H1 (cell line): Measurements from ENCODE around the gene SLC25A34. TPM values are rescaled to one million over a fixed set of nuclear protein-coding genes. Genes with fewer than 3 reads are reported as not detected.

Experiments used
- CTCF ChIA-PET: fragments of 300-600 bp; sonication (Branson Sonifier 250); formaldehyde crosslinking; loops from one replicate; lab custom pipeline; 2021; ENCODE audit not compliant: partially characterized antibody; lab: Charles Lee
- POLR2A ChIA-PET: fragments of 300-600 bp; sonication (Branson Sonifier 250); formaldehyde crosslinking; loops from one replicate; lab custom pipeline; 2021; ENCODE audit warnings: inconsistent platforms; ENCODE audit not compliant: partially characterized antibody; lab: Charles Lee
- DNase-seq, 2 experiments: peaks; one replicate each; pipeline versions ENCODE4 v3.0.0 to v3.0.0-alpha.2; 2010 to 2022; ENCODE audit warnings: low spot score in 2 of 2, low read depth in 1 of 2, mixed read lengths in 1 of 2
- FAIRE-seq: peaks from 2 replicates; lab custom pipeline; 2011; peaks lifted over from hg19 to GRCh38; lab: Jason Lieb, UNC
- H2AFZ ChIP-seq: 2 replicates; pipeline ENCODE4 v1.8.1; 2012; ENCODE audit warnings: low read length, inconsistent platforms
- H2AK5ac ChIP-seq: 2 replicates; pipeline ENCODE4 v1.6.1; 2013; ENCODE audit warnings: low read depth, low read length
- H2BK120ac ChIP-seq: replicated peaks from 2 replicates; pipeline ENCODE3; 2013; ENCODE audit warnings: low read depth, low read length, inconsistent platforms
- H2BK12ac ChIP-seq: 2 replicates; pipeline ENCODE4 v1.6.1; 2013; ENCODE audit warnings: low read depth, low read length
- H2BK15ac ChIP-seq: 2 replicates; pipeline ENCODE4 v1.6.1; 2013; ENCODE audit warnings: low read length
- H2BK20ac ChIP-seq: 2 replicates; pipeline ENCODE4 v1.6.1; 2013; ENCODE audit warnings: low read length
- H2BK5ac ChIP-seq: 2 replicates; pipeline ENCODE4 v1.6.1; 2013; ENCODE audit warnings: low read depth, low read length
- H3K14ac ChIP-seq: 2 replicates; pipeline ENCODE4 v1.6.1; 2013; ENCODE audit warnings: inconsistent platforms; ENCODE audit not compliant: insufficient read length
- H3K18ac ChIP-seq: 2 replicates; pipeline ENCODE4 v1.6.1; 2013; ENCODE audit warnings: low read length; ENCODE audit errors: extremely low read depth
- H3K23ac ChIP-seq: 2 replicates; pipeline ENCODE4 v1.6.1; 2013; ENCODE audit warnings: inconsistent platforms; ENCODE audit not compliant: insufficient read length
- H3K23me2 ChIP-seq: 2 replicates; pipeline ENCODE4 v1.6.1; 2013; ENCODE audit warnings: low read depth, low read length
- H3K27ac ChIP-seq: 2 replicates; pipeline ENCODE4 v1.6.1; 2011; ENCODE audit warnings: low read depth, low read length, inconsistent platforms
- H3K27me3 ChIP-seq, 4 experiments: replicated peaks in 1 of 4; 1 replicate in 1 of 4; 2 replicates in 3 of 4; pipeline versions ENCODE4 v1.6.1 to v1.8.1; 2011 to 2013; ENCODE audit warnings: low read length in 3 of 4, mild to moderate bottlenecking in 3 of 4, inconsistent platforms in 2 of 4, mixed read lengths in 2 of 4, moderate library complexity in 1 of 4; ENCODE audit not compliant: control insufficient read depth in 3 of 4, insufficient read depth in 3 of 4; ENCODE audit errors: extremely low read depth in 1 of 4
- H3K36me3 ChIP-seq, 4 experiments: 2 replicates each; pipeline versions ENCODE4 v1.6.1 to v1.8.1; 2011 to 2013; ENCODE audit warnings: mild to moderate bottlenecking in 4 of 4, low read length in 3 of 4, moderate library complexity in 2 of 4, control low read depth in 1 of 4, inconsistent platforms in 1 of 4; ENCODE audit not compliant: insufficient read depth in 4 of 4, control insufficient read depth in 2 of 4
- H3K4ac ChIP-seq: replicated peaks from 2 replicates; pipeline ENCODE3; 2013; ENCODE audit warnings: low read length, low read depth, mixed read lengths, inconsistent platforms; ENCODE audit not compliant: insufficient read length
- H3K4me1 ChIP-seq, 4 experiments: replicated peaks in 1 of 4; 1 replicate in 1 of 4; 2 replicates in 3 of 4; pipeline versions ENCODE4 v1.6.1 to v1.8.1; 2011 to 2013; ENCODE audit warnings: low read length in 3 of 4, inconsistent platforms in 2 of 4, mixed read lengths in 1 of 4; ENCODE audit not compliant: insufficient read depth in 4 of 4, control insufficient read depth in 3 of 4
- H3K4me2 ChIP-seq, 2 experiments: 2 replicates each; pipeline versions ENCODE4 v1.6.1 to v1.8.1; 2011 to 2013; ENCODE audit warnings: low read depth in 2 of 2, low read length in 2 of 2, control low read depth in 1 of 2, inconsistent platforms in 1 of 2, mild to moderate bottlenecking in 1 of 2; ENCODE audit not compliant: insufficient read depth in 1 of 2
- H3K4me3 ChIP-seq, 4 experiments: fragments of 200-600, 300-600 bp in 1 of 4; sonication (generic), shearing (Covaris generic), sonication (Bioruptor Twin) in 1 of 4; 2 replicates each; pipeline versions ENCODE4 v1.5.1 to v1.8.1; 2011 to 2016; ENCODE audit warnings: low read length in 4 of 4, low read depth in 3 of 4, control low read depth in 2 of 4, inconsistent platforms in 2 of 4, mild to moderate bottlenecking in 2 of 4, mixed read lengths in 1 of 4, moderate library complexity in 1 of 4; ENCODE audit not compliant: insufficient read depth in 2 of 4; ENCODE audit errors: extremely low read depth in 1 of 4
- H3K56ac ChIP-seq: replicated peaks from 2 replicates; pipeline ENCODE3; 2013; ENCODE audit warnings: low read depth, mild to moderate bottlenecking, mixed read lengths, low read length, inconsistent platforms; ENCODE audit not compliant: insufficient read length
- H3K79me1 ChIP-seq: 2 replicates; pipeline ENCODE4 v1.6.1; 2013; ENCODE audit warnings: low read depth, low read length, control low read depth
- H3K79me2 ChIP-seq, 2 experiments: 2 replicates each; pipeline versions ENCODE4 v1.6.1 to v1.8.1; 2012 to 2013; ENCODE audit warnings: low read length in 2 of 2, mild to moderate bottlenecking in 2 of 2, inconsistent platforms in 1 of 2; ENCODE audit not compliant: insufficient read depth in 2 of 2, control insufficient read depth in 1 of 2
- H3K9ac ChIP-seq, 4 experiments: replicated peaks in 1 of 4; 1 replicate in 1 of 4; 2 replicates in 3 of 4; pipeline versions ENCODE4 v1.6.1 to v1.8.1; 2011 to 2013; ENCODE audit warnings: low read depth in 3 of 4, low read length in 3 of 4, control low read depth in 2 of 4, mild to moderate bottlenecking in 2 of 4, moderate library complexity in 2 of 4, inconsistent platforms in 1 of 4; ENCODE audit errors: extremely low read depth in 1 of 4
- H3K9me3 ChIP-seq, 2 experiments: 2 replicates each; pipeline versions ENCODE4 v1.6.1 to v1.8.1; 2012 to 2013; ENCODE audit warnings: mild to moderate bottlenecking in 2 of 2, moderate library complexity in 2 of 2, control low read depth in 1 of 2, inconsistent platforms in 1 of 2, low read depth in 1 of 2, low read length in 1 of 2, mixed read lengths in 1 of 2; ENCODE audit not compliant: insufficient read depth in 2 of 2
- H4K20me1 ChIP-seq, 2 experiments: replicated peaks in 1 of 2; 2 replicates each; pipeline versions ENCODE3 to v1.8.1; 2011 to 2013; ENCODE audit warnings: inconsistent platforms in 2 of 2, low read length in 2 of 2, mild to moderate bottlenecking in 1 of 2; ENCODE audit not compliant: insufficient read depth in 2 of 2, control insufficient read depth in 1 of 2
- H4K5ac ChIP-seq: 2 replicates; pipeline ENCODE4 v1.6.1; 2013; ENCODE audit warnings: low read length, low read depth, mixed read lengths, inconsistent platforms; ENCODE audit not compliant: insufficient read length
- H4K8ac ChIP-seq: 2 replicates; pipeline ENCODE4 v1.8.0; 2013; ENCODE audit warnings: mild to moderate bottlenecking, moderate library complexity, low read length, inconsistent platforms; ENCODE audit not compliant: insufficient read depth; ENCODE audit errors: extremely low read depth
- H4K91ac ChIP-seq: replicated peaks from 2 replicates; pipeline ENCODE3; 2013; ENCODE audit warnings: low read length, mixed read lengths, inconsistent platforms; ENCODE audit not compliant: insufficient read length
- KDM5A ChIP-seq: fragments of 200-600 bp; IDR thresholded peaks from 2 replicates; pipeline ENCODE4 v1.7.1; 2012; ENCODE audit warnings: mild to moderate bottlenecking, low read length, inconsistent platforms, mixed read lengths
- POLR2AphosphoS5 ChIP-seq: IDR thresholded peaks from 2 replicates; pipeline ENCODE4 v1.6.1; 2011; ENCODE audit warnings: low read depth, low read length
- RAD21 ChIP-seq, 2 experiments: IDR thresholded peaks in 1 of 2; conservative IDR thresholded peaks in 1 of 2; 2 replicates each; pipeline ENCODE4 v1.6.1; 2011; ENCODE audit warnings: low read depth in 2 of 2, low read length in 2 of 2, improper control_type of control experiment in 1 of 2, inconsistent platforms in 1 of 2, mild to moderate bottlenecking in 1 of 2, moderate library complexity in 1 of 2
- RXRA ChIP-seq: IDR thresholded peaks from 2 replicates; pipeline ENCODE4 v1.6.1; 2011; ENCODE audit warnings: low read depth, mild to moderate bottlenecking, low read length, moderate library complexity; ENCODE audit not compliant: insufficient read depth
- WGBS, 2 experiments: shearing (Covaris generic) in 1 of 2; methylation state at CpG; one replicate each; pipeline versions ENCODE4 v1.1.6 to v1.1.7; 2013 to 2015; ENCODE audit warnings: low lambda C conversion rate in 2 of 2, mixed read lengths in 2 of 2, inconsistent platforms in 1 of 2, low coverage in 1 of 2, missing lambda C conversion rate in 1 of 2; ENCODE audit not compliant: insufficient replicate concordance in 2 of 2, insufficient coverage in 1 of 2, insufficient read length in 1 of 2; ENCODE audit errors: extremely low coverage in 1 of 2, missing lambda C conversion rate in 1 of 2; 5-methylcytosine and 5-hydroxymethylcytosine counted together
- polyA plus RNA-seq, 7 experiments: library from polyadenylated mRNA; depleted of rRNA in 3 of 7; stranded (reverse) in 5 of 7; unstranded in 2 of 7; fragments of >200 nt in 5 of 7; fragments of 200-250 nt in 2 of 7; gene quantifications; 1 replicate in 5 of 7; 2 replicates in 1 of 7; 4 replicates in 1 of 7; pipeline versions ENCODE4 v1.2.1 to v1.2.3, GENCODE V29; 2011 to 2013; ENCODE audit warnings: missing spikeins in 2 of 7, mixed read lengths in 2 of 7
- total RNA-seq: library from RNA; stranded (reverse); fragmentation: NEBNext Ultra II Directional; extraction: Animal tissue kit (Norgen Biotek cat#: 25700); gene quantifications from 2 replicates; pipeline ENCODE4 v1.2.1, GENCODE V29; 2021

SLC25A34 gene
- total and polyA plus RNA-seq, 2 of the 8 experiments (the other 6 are each of a cell fraction or from before 2014, with no cell fraction given): 0.48 to 0.62 TPM

GRCh38 chr1:15760520-15761211 lies 24.6 kb downstream of the SLC25A34 start:
- WGBS, 2 experiments: 80% methylated on average over 9 of the region's 12 CpGs; no CpG with 5 or more reads in 1 of the 2 experiments
- POLR2A ChIA-PET: interaction anchor here (0.7 to 2.8 kb wide), 14 partner anchors 11 to 216 kb away, joined by 3 to 17 read pairs (median 4); partner anchors contain the start of genes SPEN and ZBTB17
- Histone ChIP-seq H3K79me2 (peaks cover 0 to 49% of the 10 kb centered on the region in 2 experiments; a peak in 2 of 4 replicates), H2AK5ac (no peak overlapping the region), H3K79me1 (peaks cover 18% of the 10 kb centered on the region), H3K9me3 (no peaks in the 10 kb centered on the region), H4K8ac (no peak overlapping the region), H3K36me3 (peaks cover 4 to 17% (median 8%) of the 10 kb centered on the region in 4 experiments; a peak in 6 of 8 replicates), H4K91ac (peak overlapping the region; percentile 33), H3K4ac (peak overlapping the region; percentile 32), H2BK20ac (no peak overlapping the region), H3K23me2 (peaks cover 9% of the 10 kb centered on the region; the same call in 1 of the 2 replicates), H3K56ac (no peak overlapping the region), H3K14ac (no peak overlapping the region), H3K18ac (peak overlapping the region; percentile 57), H3K4me3 (peak overlapping the region in 2 of 4 experiments; percentile 1 to 31; a peak in 3 of 8 replicates), H2BK120ac (no peak overlapping the region), H4K5ac (no peak overlapping the region), H3K4me2 (peak overlapping the region; percentile 46 to 80), H2AFZ (no peak overlapping the region), H3K27me3 (no peaks in the 10 kb centered on the region), H4K20me1 (peaks cover 8 to 19% of the 10 kb centered on the region in 2 experiments), H2BK5ac (peak overlapping the region; percentile 81), H3K9ac (no peak overlapping the region; a peak in 1 of 7 replicates), H3K27ac (no peak overlapping the region), H2BK12ac (peak overlapping the region; percentile 51; the same call in 1 of the 2 replicates), H3K4me1 (peaks cover 9 to 31% (median 27%) of the 10 kb centered on the region in 4 experiments), H2BK15ac (no peak overlapping the region), H3K23ac (no peak overlapping the region)
- DNase-seq (no peak), FAIRE-seq (no peak)
- CTCF ChIA-PET: interaction anchor here (0.8 to 2.2 kb wide), 8 partner anchors 10 to 116 kb away, joined by 3 to 11 read pairs (median 3); partner anchors contain the start of gene TMEM82
- peak; percentile 19; the same call in 1 of the 2 replicates for TF ChIP-seq POLR2AphosphoS5
- TF ChIP-seq RAD21 (IDR thresholded peaks at IDR 0.05 in 1 of 2, conservative IDR thresholded peaks at IDR 0.05 in 1 of 2; ENCODE audit: low read depth in 2 of 2, low read length in 2 of 2): peak; percentile 11 to 26; a peak in 1 of 4 replicates
- TF ChIP-seq RXRA: no peak
- no peak for TF ChIP-seq KDM5A
